Neuron (in vitro differentiated cells): ENCODE data around the gene DAND5.
"Not testable (repeated sequence)": the region's sequence is repeated elsewhere in the genome, so short reads cannot be mapped to it uniquely, and the experiment has no call there.

Source experiments
- H2AFZ ChIP-seq: one replicate; pipeline ENCODE4 v1.6.1; 2013; ENCODE audit warnings: low read depth, mild to moderate bottlenecking, inconsistent platforms, low read length, moderate library complexity
- H3K27me3 ChIP-seq: one replicate; pipeline ENCODE4 v1.6.1; 2013; ENCODE audit warnings: low read length; ENCODE audit not compliant: insufficient read depth
- H3K36me3 ChIP-seq: one replicate; pipeline ENCODE4 v1.6.1; 2013; ENCODE audit warnings: low read length; ENCODE audit not compliant: insufficient read depth
- H3K4me1 ChIP-seq: one replicate; pipeline ENCODE4 v1.6.1; 2013; ENCODE audit warnings: low read length; ENCODE audit not compliant: insufficient read depth
- H3K4me3 ChIP-seq: 2 replicates; pipeline ENCODE4 v1.5.1; 2013; ENCODE audit warnings: mild to moderate bottlenecking, low read length, moderate library complexity
- H3K9me3 ChIP-seq: one replicate; pipeline ENCODE4 v1.6.1; 2013; ENCODE audit warnings: low read length

DAND5 gene

DNA sequence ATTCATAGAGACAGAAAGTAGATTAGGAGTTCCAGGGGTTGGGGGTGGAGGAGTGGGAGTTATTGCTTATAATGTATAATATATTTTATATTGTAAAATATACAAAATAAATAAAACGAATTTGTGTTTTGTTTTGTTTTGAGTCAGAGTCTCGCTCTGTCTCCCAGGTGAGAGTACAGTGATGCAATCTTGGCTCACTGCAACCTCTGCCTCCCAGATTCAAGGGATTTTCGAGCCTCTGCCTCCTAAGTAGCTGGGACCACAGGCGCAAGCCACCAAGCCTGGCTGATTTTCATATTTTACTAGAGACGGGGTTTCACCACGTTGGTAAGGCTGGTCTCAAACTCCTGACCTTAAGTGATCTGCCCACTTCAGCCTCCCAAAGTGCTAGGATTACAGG, 9.9 kb upstream of the DAND5 start:
- Histone ChIP-seq H2AFZ (no peak overlapping the region), H3K4me1 (peaks cover 9% of the 10 kb centered on the region), H3K4me3 (no peak overlapping the region), H3K9me3 (no peaks in the 10 kb centered on the region), H3K27me3 (no peaks in the 10 kb centered on the region), H3K36me3 (peaks cover 10% of the 10 kb centered on the region)

GRCh38 chr19:12965017-12965811, 4.2 kb upstream of the DAND5 start:
- Histone ChIP-seq H3K27me3 (no peaks in the 10 kb centered on the region), H3K4me3 (peak overlapping the region; percentile 35), H3K9me3 (no peaks in the 10 kb centered on the region), H3K4me1 (peaks cover 8% of the 10 kb centered on the region), H2AFZ (peak overlapping the region; percentile 42), H3K36me3 (no peaks in the 10 kb centered on the region)

DNA sequence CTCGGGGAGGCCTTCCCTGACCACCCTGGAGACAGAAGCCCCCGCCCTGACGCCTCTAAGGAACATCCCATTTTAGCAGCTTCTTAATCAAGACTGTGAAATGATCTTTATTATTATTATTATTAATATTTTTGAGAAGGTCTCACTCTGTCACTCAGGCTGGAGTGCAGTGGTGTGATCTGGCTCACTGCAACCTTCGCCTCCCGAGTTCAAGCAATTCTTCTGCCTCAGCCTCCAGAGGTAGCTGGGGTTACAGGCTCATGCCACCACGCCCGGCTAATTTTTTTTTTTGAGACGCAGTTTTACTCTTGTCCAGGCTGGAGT, 3.6 kb upstream of the DAND5 start:
- Histone ChIP-seq H3K36me3 (no peaks in the 10 kb centered on the region), H3K9me3 (no peaks in the 10 kb centered on the region), H3K4me1 (peaks cover 8% of the 10 kb centered on the region), H3K27me3 (no peaks in the 10 kb centered on the region), H3K4me3 (peak overlapping the region; percentile 33), H2AFZ (no peak overlapping the region)

DNA sequence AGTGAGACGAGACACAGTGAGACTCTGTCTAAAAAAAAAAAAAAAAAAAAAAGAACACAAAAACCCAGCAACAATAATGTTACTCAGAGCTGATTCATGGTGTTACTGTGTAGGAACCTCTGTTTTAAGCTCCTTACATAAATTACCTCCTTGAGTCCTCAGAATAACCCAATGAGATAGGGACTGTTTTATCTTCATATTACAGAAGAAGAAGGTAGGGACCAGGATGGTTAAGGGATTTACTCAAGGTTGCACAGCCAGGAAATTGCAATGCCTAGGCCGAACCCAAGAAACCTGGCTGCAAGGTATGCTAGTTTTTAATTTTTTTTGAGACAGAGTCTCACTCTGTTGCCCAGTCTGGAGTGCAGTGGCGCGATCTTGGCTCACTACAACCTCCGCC, 1.5 kb upstream of the DAND5 start:
- Histone ChIP-seq H3K4me1 (peaks cover 8% of the 10 kb centered on the region), H3K9me3 (no peaks in the 10 kb centered on the region), H2AFZ (no peak overlapping the region), H3K27me3 (no peaks in the 10 kb centered on the region), H3K4me3 (no peak overlapping the region), H3K36me3 (no peaks in the 10 kb centered on the region)

- H3K27me3 ChIP-seq, result peaks cover 14% of the 10 kb centered on the region
- no peak overlapping the region for H3K4me3 ChIP-seq
- H2AFZ ChIP-seq, result no peak overlapping the region
- peaks cover 4% of the 10 kb centered on the region for H3K4me1 ChIP-seq
- no peaks in the 10 kb centered on the region for H3K36me3 ChIP-seq
- no peaks in the 10 kb centered on the region for H3K9me3 ChIP-seq
Observed at GRCh38 chr19:12970070-12970820, 869 bp downstream of the DAND5 start.

DNA sequence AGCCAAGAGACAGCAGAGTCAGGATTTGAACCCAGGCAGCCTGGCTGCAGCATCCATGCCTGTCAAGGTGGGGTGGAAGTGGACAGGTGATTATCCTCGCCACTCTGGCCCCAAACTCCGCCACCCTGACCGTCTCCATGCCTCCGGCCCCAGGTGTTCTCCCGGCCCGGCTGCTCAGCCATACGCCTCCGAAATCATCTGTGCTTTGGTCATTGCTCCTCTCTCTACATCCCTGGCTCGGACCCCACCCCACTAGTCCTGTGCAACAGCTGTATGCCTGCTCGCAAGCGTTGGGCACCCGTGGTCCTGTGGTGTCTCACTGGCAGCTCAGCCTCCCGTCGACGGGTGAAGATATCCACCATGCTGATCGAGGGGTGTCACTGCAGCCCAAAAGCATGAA, 3.9 kb downstream of the DAND5 start:
- Histone ChIP-seq H3K36me3 (no peaks in the 10 kb centered on the region), H3K4me1 (peaks cover 4% of the 10 kb centered on the region), H3K4me3 (no peak overlapping the region), H2AFZ (no peak overlapping the region), H3K27me3 (peaks cover 18% of the 10 kb centered on the region), H3K9me3 (no peaks in the 10 kb centered on the region)

- Histone ChIP-seq H2AFZ (no peak overlapping the region), H3K36me3 (no peaks in the 10 kb centered on the region), H3K9me3 (no peaks in the 10 kb centered on the region), H3K4me1 (peaks cover 1% of the 10 kb centered on the region), H3K4me3 (no peak overlapping the region), H3K27me3 (peaks cover 18% of the 10 kb centered on the region)
Observed at GRCh38 chr19:12974301-12975220, 5.2 kb downstream of the DAND5 start.

DNA sequence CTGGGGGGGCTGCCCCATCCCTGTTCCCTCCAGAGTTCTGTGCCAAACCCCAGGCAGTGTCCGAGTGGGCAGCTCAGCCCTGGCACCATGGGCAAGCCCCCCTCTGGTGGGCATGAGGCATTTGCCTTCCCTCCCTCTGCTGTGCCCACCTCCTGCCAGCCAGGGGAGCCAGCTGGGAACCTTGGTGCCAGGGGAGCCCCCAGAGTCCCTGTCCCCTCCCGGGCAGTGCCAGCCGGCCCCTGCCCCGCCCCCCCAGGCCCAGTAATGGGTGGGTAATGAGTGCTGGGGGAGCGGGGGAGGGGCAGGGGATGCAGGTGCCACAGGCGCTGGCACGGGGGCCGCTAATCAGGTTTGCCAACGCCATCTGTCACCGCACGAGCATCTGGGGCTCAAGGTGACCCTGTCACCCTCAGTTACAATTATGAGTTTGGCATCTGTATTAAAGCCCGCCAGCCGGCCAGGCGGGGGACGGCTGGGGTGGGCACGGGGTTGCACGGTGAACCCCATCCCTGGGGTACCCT, 5.9 kb downstream of the DAND5 start:
- Histone ChIP-seq H3K9me3 (no peaks in the 10 kb centered on the region), H3K4me3 (no peak overlapping the region), H3K4me1 (no peaks in the 10 kb centered on the region), H2AFZ (no peak overlapping the region), H3K27me3 (peaks cover 18% of the 10 kb centered on the region), H3K36me3 (no peaks in the 10 kb centered on the region)

DNA sequence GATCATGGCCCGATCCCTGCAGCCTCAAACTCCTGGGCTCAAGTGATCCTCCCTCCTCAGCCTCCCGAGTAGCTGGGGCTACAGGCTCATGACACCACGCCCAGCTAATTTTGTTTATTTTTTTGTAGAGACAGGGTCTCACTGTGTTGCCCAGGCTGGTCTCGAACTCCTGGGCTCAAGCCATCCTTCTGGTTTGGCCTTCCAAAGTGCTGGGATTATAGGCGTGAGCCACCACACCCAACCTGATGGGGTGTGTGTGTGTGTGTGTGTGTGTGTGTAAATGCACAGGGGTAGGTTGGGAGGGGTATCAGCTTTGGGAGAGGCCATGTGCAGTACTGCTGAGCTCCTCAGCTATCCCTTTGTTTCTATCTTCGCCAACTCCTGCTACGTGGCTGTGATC, 6.7 kb downstream of the DAND5 start:
- not testable (repeated sequence) for H3K4me1 ChIP-seq, H3K9me3 ChIP-seq, H3K36me3 ChIP-seq, H3K4me3 ChIP-seq, H2AFZ ChIP-seq
- H3K27me3 ChIP-seq, result peaks cover 18% of the 10 kb centered on the region

DNA sequence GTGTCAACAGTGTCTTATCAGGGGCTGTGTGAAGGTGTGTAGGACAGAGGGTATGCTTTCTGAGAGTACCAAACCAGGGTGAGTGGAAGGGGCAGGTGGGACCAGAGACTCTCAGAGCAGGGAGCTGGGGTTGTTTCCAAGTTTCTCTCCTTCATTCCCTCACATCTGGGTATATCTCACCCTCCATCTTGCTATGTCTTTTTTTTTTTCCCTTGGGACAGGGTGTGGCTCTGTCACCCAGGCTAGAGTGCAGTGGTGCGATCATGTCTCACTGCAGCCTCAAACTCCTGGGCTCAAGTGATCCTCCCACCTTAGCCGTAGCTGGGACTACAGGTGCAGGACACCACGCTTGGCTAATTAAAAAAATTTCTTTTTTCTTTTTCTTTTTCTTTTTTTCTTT, 10.6 kb downstream of the DAND5 start:
- peaks cover 6% of the 10 kb centered on the region for H3K4me1 ChIP-seq
- H3K36me3 ChIP-seq, result no peaks in the 10 kb centered on the region
- no peak overlapping the region for H3K4me3 ChIP-seq
- peaks cover 17% of the 10 kb centered on the region for H3K27me3 ChIP-seq
- H3K9me3 ChIP-seq, result no peaks in the 10 kb centered on the region
- no peak overlapping the region for H2AFZ ChIP-seq

- Histone ChIP-seq H3K27me3 (peaks cover 31% of the 10 kb centered on the region), H3K36me3 (no peaks in the 10 kb centered on the region), H3K9me3 (no peaks in the 10 kb centered on the region), H2AFZ (no peak overlapping the region), H3K4me1 (peaks cover 11% of the 10 kb centered on the region), H3K4me3 (no peak overlapping the region)
Observed at GRCh38 chr19:12982648-12983047, 13.3 kb downstream of the DAND5 start.

GRCh38 chr19:12983091-12983490, 13.7 kb downstream of the DAND5 start:
- no peak overlapping the region for H2AFZ ChIP-seq
- H3K36me3 ChIP-seq, result no peaks in the 10 kb centered on the region
- H3K27me3 ChIP-seq, result peaks cover 35% of the 10 kb centered on the region
- H3K4me3 ChIP-seq, result no peak overlapping the region
- peaks cover 11% of the 10 kb centered on the region for H3K4me1 ChIP-seq
- no peaks in the 10 kb centered on the region for H3K9me3 ChIP-seq
